ENCODE measurements around the gene UNC13B. TPM values are rescaled to one million over a fixed set of nuclear protein-coding genes. Genes with fewer than 3 reads are reported as not detected.

The UNC13B gene
- total RNA-seq, 6 experiments from 2014 or later: 18.2 to 21.4 (median 19.7) TPM

GRCh38 chr9:35308316-35308715 lies 146.5 kb downstream of the UNC13B start:
- no peak overlapping the region for H3K27ac Mint-ChIP-seq
- TF ChIP-seq CTCF (IDR thresholded peaks at IDR 0.05): no peak
- no peak overlapping the region for H3K4me3 Mint-ChIP-seq
- H3K27me3 Mint-ChIP-seq (ENCODE audit: insufficient read depth): no peaks in the 10 kb centered on the region; the same call in 1 of the 2 replicates
- H3K4me1 Mint-ChIP-seq (ENCODE audit: low read depth): peaks cover 33% of the 10 kb centered on the region
- no peak for DNase-seq
- no peaks in the 10 kb centered on the region for H3K9me3 Mint-ChIP-seq
- peaks cover 18% of the 10 kb centered on the region for H3K36me3 Mint-ChIP-seq (ENCODE audit: low read depth)

GRCh38 chr9:35311891-35312639 lies 150.3 kb downstream of the UNC13B start:
- no peak for TF ChIP-seq CTCF (IDR thresholded peaks at IDR 0.05)
- Mint-ChIP-seq H3K4me1 (ENCODE audit: low read depth) (peaks cover 28% of the 10 kb centered on the region), H3K27me3 (ENCODE audit: insufficient read depth) (no peaks in the 10 kb centered on the region; the same call in 1 of the 2 replicates), H3K4me3 (no peak overlapping the region), H3K9me3 (no peaks in the 10 kb centered on the region), H3K27ac (no peak overlapping the region), H3K36me3 (ENCODE audit: low read depth) (peaks cover 8% of the 10 kb centered on the region)
- DNase-seq: peak; percentile 5

GRCh38 chr9:35313460-35313859 lies 151.7 kb downstream of the UNC13B start:
- Mint-ChIP-seq H3K27me3 (ENCODE audit: insufficient read depth) (no peaks in the 10 kb centered on the region; the same call in 1 of the 2 replicates), H3K9me3 (no peaks in the 10 kb centered on the region; the same call in 1 of the 2 replicates), H3K4me3 (no peak overlapping the region), H3K27ac (peak overlapping the region; percentile 28; the same call in 1 of the 2 replicates), H3K4me1 (ENCODE audit: low read depth) (peaks cover 28% of the 10 kb centered on the region), H3K36me3 (ENCODE audit: low read depth) (peaks cover 14% of the 10 kb centered on the region)
- DNase-seq: no peak
- no peak for TF ChIP-seq CTCF (IDR thresholded peaks at IDR 0.05)

- Mint-ChIP-seq H3K4me3 (no peak overlapping the region), H3K27ac (peak overlapping the region; percentile 28), H3K27me3 (ENCODE audit: insufficient read depth) (no peaks in the 10 kb centered on the region; the same call in 1 of the 2 replicates), H3K9me3 (no peaks in the 10 kb centered on the region; the same call in 1 of the 2 replicates), H3K4me1 (ENCODE audit: low read depth) (peaks cover 28% of the 10 kb centered on the region), H3K36me3 (ENCODE audit: low read depth) (peaks cover 15% of the 10 kb centered on the region)
- peak; percentile 47 for DNase-seq
- TF ChIP-seq CTCF (IDR thresholded peaks at IDR 0.05): no peak
Observed at GRCh38 chr9:35313916-35314315, 152.1 kb downstream of the UNC13B start.

- H3K9me3 Mint-ChIP-seq: no peaks in the 10 kb centered on the region; the same call in 1 of the 2 replicates
- no peak overlapping the region for H3K4me3 Mint-ChIP-seq
- no peaks in the 10 kb centered on the region; the same call in 1 of the 2 replicates for H3K27me3 Mint-ChIP-seq (ENCODE audit: insufficient read depth)
- no peak for TF ChIP-seq CTCF (IDR thresholded peaks at IDR 0.05)
- DNase-seq: no peak
- no peak overlapping the region for H3K27ac Mint-ChIP-seq
- H3K4me1 Mint-ChIP-seq (ENCODE audit: low read depth): peaks cover 7% of the 10 kb centered on the region
- H3K36me3 Mint-ChIP-seq (ENCODE audit: low read depth): peaks cover 7% of the 10 kb centered on the region
Observed at GRCh38 chr9:35318741-35319140, 156.9 kb downstream of the UNC13B start.
